ENCODE data around the gene TRABD2B. TPM values are rescaled to one million over a fixed set of nuclear protein-coding genes. Genes with fewer than 3 reads are reported as not detected.

Gene TRABD2B
- total RNA-seq, 1 donor from 2014 or later: 0.89 TPM

DNA sequence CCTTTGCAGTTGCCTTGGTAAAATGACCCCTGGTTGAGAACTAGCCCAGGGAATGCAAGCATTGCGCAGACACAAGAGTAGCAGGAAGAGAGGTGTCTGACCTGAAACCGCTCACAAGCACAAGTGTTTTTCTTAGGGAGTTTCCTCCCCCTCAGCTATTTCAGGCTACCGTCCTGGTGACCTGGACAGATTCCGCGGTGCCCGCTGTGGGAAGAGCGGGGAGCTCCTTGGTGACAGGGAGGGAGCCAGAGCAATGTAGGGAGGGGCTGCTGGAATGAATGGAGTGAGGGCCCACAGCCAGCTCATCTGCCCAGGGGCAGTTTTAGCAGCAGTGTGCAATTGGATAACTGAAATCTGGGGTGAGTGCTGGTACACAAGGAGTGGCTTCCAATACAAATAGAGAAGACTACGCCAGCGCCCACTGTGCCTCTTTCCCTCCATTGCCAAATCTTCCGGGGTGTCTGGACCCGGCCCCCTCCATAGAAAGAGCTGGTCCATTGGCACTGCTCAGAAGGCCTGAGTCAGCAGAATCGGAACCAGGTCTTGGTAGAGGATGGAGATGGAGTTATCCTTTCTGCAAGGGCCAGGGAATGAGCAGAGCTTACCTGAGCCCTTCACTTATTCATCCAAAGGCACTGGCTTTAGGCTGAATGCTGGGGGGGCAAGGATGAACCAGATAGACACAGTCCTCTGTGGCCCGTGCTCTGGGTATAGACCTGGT, 82.8 kb downstream of the TRABD2B start:
- Mint-ChIP-seq H3K36me3 (ENCODE audit: low read depth, unreplicated experiment) (peaks cover 4% of the 10 kb centered on the region), H3K27me3 (ENCODE audit: low read depth, unreplicated experiment) (peaks cover 10% of the 10 kb centered on the region)

DNA sequence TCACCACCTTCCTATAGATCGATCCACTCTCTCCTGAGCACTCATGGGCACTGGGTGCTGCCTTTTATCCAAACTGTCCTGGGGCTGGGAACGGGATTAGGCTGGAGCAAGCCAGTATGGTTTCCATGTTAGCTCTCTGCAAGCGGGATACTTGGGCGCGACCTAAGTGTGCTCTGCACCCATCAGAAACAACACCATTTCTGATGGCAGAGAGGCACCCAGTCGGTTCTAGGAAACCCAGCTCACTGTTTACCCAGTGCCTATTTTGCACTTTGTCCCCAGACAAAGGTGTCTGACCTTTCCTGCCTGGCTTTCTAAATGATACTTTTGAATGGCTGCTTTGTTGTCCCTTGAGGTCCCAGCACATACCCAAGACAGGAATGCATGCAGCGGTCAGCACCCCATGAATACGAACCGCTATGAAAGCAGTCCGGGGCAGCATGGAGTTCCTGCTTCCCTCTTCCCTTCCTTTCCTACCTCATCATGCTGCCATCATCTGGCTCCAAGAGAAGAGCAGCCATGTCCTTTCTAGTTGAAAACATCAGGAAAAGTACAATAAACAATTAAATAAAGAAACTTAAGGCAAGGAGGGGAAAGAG, 83.9 kb downstream of the TRABD2B start:
- Histone ChIP-seq H3K4me1 (ENCODE audit: insufficient read depth, low read length) (no peaks in the 10 kb centered on the region), H3K9me3 (ENCODE audit: insufficient read depth, low read depth, low read length) (no peaks in the 10 kb centered on the region), H3K36me3 (ENCODE audit: insufficient read depth, low read length) (no peaks in the 10 kb centered on the region), H2AFZ (ENCODE audit: low read depth, low read length) (no peak overlapping the region), H3K4me2 (ENCODE audit: low read length) (no peak overlapping the region), H3K79me2 (ENCODE audit: insufficient read depth, low read length) (no peaks in the 10 kb centered on the region), H3K9ac (ENCODE audit: low read length) (no peak overlapping the region), H4K20me1 (ENCODE audit: insufficient read depth, low read length) (no peaks in the 10 kb centered on the region), H3K4me3 (ENCODE audit: insufficient read depth, low read depth, low read length) (no peak overlapping the region), H3K27me3 (ENCODE audit: insufficient read depth, low read length) (peaks cover 2% of the 10 kb centered on the region), H3K27ac (ENCODE audit: low read depth, low read length) (no peak overlapping the region)
- Mint-ChIP-seq H3K27me3 (ENCODE audit: low read depth, unreplicated experiment) (peaks cover 10% of the 10 kb centered on the region), H3K4me3 (ENCODE audit: unreplicated experiment) (no peak overlapping the region), H3K36me3 (ENCODE audit: low read depth, unreplicated experiment) (peaks cover 4% of the 10 kb centered on the region), H3K9me3 (ENCODE audit: unreplicated experiment) (no peaks in the 10 kb centered on the region), H3K27ac (ENCODE audit: unreplicated experiment) (no peak overlapping the region), H3K4me1 (ENCODE audit: low read depth, unreplicated experiment) (peaks cover 16% of the 10 kb centered on the region)
- no peak for DNase-seq (ENCODE audit: low read depth)
- TF ChIP-seq, protein P1, sequence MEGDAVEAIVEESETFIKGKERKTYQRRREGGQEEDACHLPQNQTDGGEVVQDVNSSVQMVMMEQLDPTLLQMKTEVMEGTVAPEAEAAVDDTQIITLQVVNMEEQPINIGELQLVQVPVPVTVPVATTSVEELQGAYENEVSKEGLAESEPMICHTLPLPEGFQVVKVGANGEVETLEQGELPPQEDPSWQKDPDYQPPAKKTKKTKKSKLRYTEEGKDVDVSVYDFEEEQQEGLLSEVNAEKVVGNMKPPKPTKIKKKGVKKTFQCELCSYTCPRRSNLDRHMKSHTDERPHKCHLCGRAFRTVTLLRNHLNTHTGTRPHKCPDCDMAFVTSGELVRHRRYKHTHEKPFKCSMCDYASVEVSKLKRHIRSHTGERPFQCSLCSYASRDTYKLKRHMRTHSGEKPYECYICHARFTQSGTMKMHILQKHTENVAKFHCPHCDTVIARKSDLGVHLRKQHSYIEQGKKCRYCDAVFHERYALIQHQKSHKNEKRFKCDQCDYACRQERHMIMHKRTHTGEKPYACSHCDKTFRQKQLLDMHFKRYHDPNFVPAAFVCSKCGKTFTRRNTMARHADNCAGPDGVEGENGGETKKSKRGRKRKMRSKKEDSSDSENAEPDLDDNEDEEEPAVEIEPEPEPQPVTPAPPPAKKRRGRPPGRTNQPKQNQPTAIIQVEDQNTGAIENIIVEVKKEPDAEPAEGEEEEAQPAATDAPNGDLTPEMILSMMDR (IDR thresholded peaks at IDR 0.05; ENCODE audit: insufficient read depth, low read depth, low read length): no peak
- no peak for TF ChIP-seq EZH2 (IDR thresholded peaks at IDR 0.05; ENCODE audit: insufficient read depth, low read length)
- FAIRE-seq: no peak

More for the DNA sequence above, 82.8 kb downstream of the TRABD2B start:
- no peak overlapping the region for H3K4me3 ChIP-seq (ENCODE audit: insufficient read depth, low read depth, low read length)
- no peak overlapping the region for H3K4me3 Mint-ChIP-seq (ENCODE audit: unreplicated experiment)
- H3K27ac ChIP-seq (ENCODE audit: low read depth, low read length): no peak overlapping the region
- H3K9me3 ChIP-seq (ENCODE audit: insufficient read depth, low read depth, low read length): no peaks in the 10 kb centered on the region
- H3K4me2 ChIP-seq (ENCODE audit: low read length): no peak overlapping the region
- H3K9ac ChIP-seq (ENCODE audit: low read length): no peak overlapping the region
- DNase-seq (ENCODE audit: low read depth): no peak
- H3K79me2 ChIP-seq (ENCODE audit: insufficient read depth, low read length): no peaks in the 10 kb centered on the region
- FAIRE-seq: no peak
- H2AFZ ChIP-seq (ENCODE audit: low read depth, low read length): no peak overlapping the region
- peaks cover 2% of the 10 kb centered on the region for H3K27me3 ChIP-seq (ENCODE audit: insufficient read depth, low read length)
- no peaks in the 10 kb centered on the region for H3K9me3 Mint-ChIP-seq (ENCODE audit: unreplicated experiment)
- no peaks in the 10 kb centered on the region for H4K20me1 ChIP-seq (ENCODE audit: insufficient read depth, low read length)
- peaks cover 16% of the 10 kb centered on the region for H3K4me1 Mint-ChIP-seq (ENCODE audit: low read depth, unreplicated experiment)
- H3K4me1 ChIP-seq (ENCODE audit: insufficient read depth, low read length): no peaks in the 10 kb centered on the region
- no peak overlapping the region for H3K27ac Mint-ChIP-seq (ENCODE audit: unreplicated experiment)
- H3K36me3 ChIP-seq (ENCODE audit: insufficient read depth, low read length): no peaks in the 10 kb centered on the region
- TF ChIP-seq, protein P1 (IDR thresholded peaks at IDR 0.05; ENCODE audit: insufficient read depth, low read depth, low read length): no peak
- TF ChIP-seq EZH2 (IDR thresholded peaks at IDR 0.05; ENCODE audit: insufficient read depth, low read length): no peak

DNA sequence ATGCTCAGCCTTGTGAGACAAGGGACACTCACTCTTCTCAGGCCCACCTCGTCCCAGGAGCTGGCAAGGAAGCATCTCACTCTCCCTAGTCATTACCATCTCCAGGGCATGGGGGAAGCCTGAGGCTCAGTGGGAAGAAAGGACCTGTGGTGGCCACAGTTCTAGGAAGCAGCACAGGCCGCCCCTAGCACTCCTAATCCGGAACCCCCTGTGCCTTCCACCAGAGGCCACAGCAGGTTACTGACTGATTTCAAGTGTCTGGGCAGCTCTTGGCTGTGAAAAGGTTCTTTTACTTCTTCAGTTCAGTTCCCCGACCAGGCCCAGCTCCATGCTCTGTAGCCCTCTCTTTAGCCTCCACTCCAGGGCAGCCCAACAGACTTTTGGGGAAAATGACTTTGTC, 84.4 kb downstream of the TRABD2B start:
- H3K27ac ChIP-seq (ENCODE audit: low read depth, low read length): no peak overlapping the region
- peaks cover 3% of the 10 kb centered on the region for H3K27me3 ChIP-seq (ENCODE audit: insufficient read depth, low read length)
- H3K36me3 ChIP-seq (ENCODE audit: insufficient read depth, low read length): no peaks in the 10 kb centered on the region
- H3K79me2 ChIP-seq (ENCODE audit: insufficient read depth, low read length): no peaks in the 10 kb centered on the region
- Mint-ChIP-seq H3K9me3 (ENCODE audit: unreplicated experiment) (no peaks in the 10 kb centered on the region), H3K4me3 (ENCODE audit: unreplicated experiment) (no peak overlapping the region), H3K36me3 (ENCODE audit: low read depth, unreplicated experiment) (peaks cover 3% of the 10 kb centered on the region), H3K4me1 (ENCODE audit: low read depth, unreplicated experiment) (peaks cover 16% of the 10 kb centered on the region), H3K27ac (ENCODE audit: unreplicated experiment) (no peak overlapping the region), H3K27me3 (ENCODE audit: low read depth, unreplicated experiment) (peaks cover 10% of the 10 kb centered on the region)
- TF ChIP-seq, protein P1 (IDR thresholded peaks at IDR 0.05; ENCODE audit: insufficient read depth, low read depth, low read length): no peak
- no peak for TF ChIP-seq EZH2 (IDR thresholded peaks at IDR 0.05; ENCODE audit: insufficient read depth, low read length)
- no peaks in the 10 kb centered on the region for H3K4me1 ChIP-seq (ENCODE audit: insufficient read depth, low read length)
- H3K4me3 ChIP-seq (ENCODE audit: insufficient read depth, low read depth, low read length): no peak overlapping the region
- no peak overlapping the region for H3K9ac ChIP-seq (ENCODE audit: low read length)
- FAIRE-seq (no peak), DNase-seq (ENCODE audit: low read depth) (no peak)
- H3K9me3 ChIP-seq (ENCODE audit: insufficient read depth, low read depth, low read length): no peaks in the 10 kb centered on the region
- no peak overlapping the region for H3K4me2 ChIP-seq (ENCODE audit: low read length)
- no peaks in the 10 kb centered on the region for H4K20me1 ChIP-seq (ENCODE audit: insufficient read depth, low read length)
- H2AFZ ChIP-seq (ENCODE audit: low read depth, low read length): no peak overlapping the region
